SK-N-SH treated with all-trans-retinoic acid at 6 μM for 48 hours (cell line): ENCODE data around the gene LRIT2.

Experiments
- ATAC-seq: fragments of 200-7000 bp; cut with Tn5 transposase; 3 replicates; pipeline ENCODE4 v1.9.1; 2020; ENCODE audit warnings: mild to moderate bottlenecking, moderate library complexity
- ARNTL ChIP-seq: fragments of 450-650 bp; formaldehyde crosslinking; IDR thresholded peaks from 2 replicates; pipeline ENCODE4 v1.5.0; 2020; ENCODE audit warnings: low read depth, mild to moderate bottlenecking, moderate library complexity, borderline replicate concordance
- BACH2 ChIP-seq: fragments of 250-450 bp; sonication (Bioruptor Pico); IDR thresholded peaks from 2 replicates; pipeline ENCODE4 v1.9.0; 2021; ENCODE audit warnings: mild to moderate bottlenecking, borderline replicate concordance
- CSDC2 ChIP-seq: fragments of 250-450 bp; sonication (Bioruptor Pico); IDR thresholded peaks from 2 replicates; pipeline ENCODE4 v1.5.0; 2020; ENCODE audit warnings: mild to moderate bottlenecking, moderate library complexity
- CSRNP3 ChIP-seq: fragments of 250-450 bp; sonication (Bioruptor Pico); IDR thresholded peaks from 2 replicates; pipeline ENCODE4 v1.5.1; 2021; ENCODE audit warnings: mild to moderate bottlenecking, moderate library complexity
- ESRRG ChIP-seq: fragments of 250-450 bp; sonication (Bioruptor Pico); IDR thresholded peaks from 2 replicates; pipeline ENCODE4 v1.6.1; 2021; ENCODE audit warnings: mild to moderate bottlenecking
- GLIS3 ChIP-seq: fragments of 250-450 bp; sonication (Bioruptor Pico); IDR thresholded peaks from 2 replicates; pipeline ENCODE4 v1.5.0; 2020; ENCODE audit warnings: mild to moderate bottlenecking, moderate library complexity
- ISL1 ChIP-seq: fragments of 250-450 bp; sonication (Bioruptor Pico); IDR thresholded peaks from 2 replicates; pipeline ENCODE4 v2.1.2; 2022; ENCODE audit warnings: mild to moderate bottlenecking, moderate library complexity
- OSR1 ChIP-seq: fragments of 250-450 bp; sonication (Bioruptor Pico); IDR thresholded peaks from 2 replicates; pipeline ENCODE4 v1.8.0; 2022; ENCODE audit warnings: moderate library complexity, mild to moderate bottlenecking, inconsistent platforms
- PATZ1 ChIP-seq: fragments of 250-450 bp; sonication (Bioruptor Pico); IDR thresholded peaks from 2 replicates; pipeline ENCODE4 v1.8.0; 2020; ENCODE audit warnings: mild to moderate bottlenecking, moderate library complexity, borderline replicate concordance
- POU6F1 ChIP-seq: fragments of 250-450 bp; sonication (Bioruptor Pico); IDR thresholded peaks from 2 replicates; pipeline ENCODE4 v1.8.0; 2021; ENCODE audit warnings: low read depth, mild to moderate bottlenecking, moderate library complexity, borderline replicate concordance
- PPARA ChIP-seq: fragments of 250-450 bp; sonication (Bioruptor Pico); IDR thresholded peaks from 2 replicates; pipeline ENCODE4 v1.5.0; 2020; ENCODE audit warnings: mild to moderate bottlenecking, borderline replicate concordance
- SNAI2 ChIP-seq: fragments of 250-450 bp; sonication (Bioruptor Pico); IDR thresholded peaks from 2 replicates; pipeline ENCODE4 v1.5.0; 2020; ENCODE audit warnings: mild to moderate bottlenecking, moderate library complexity
- TCF4 ChIP-seq: fragments of 250-450 bp; sonication (Bioruptor Pico); IDR thresholded peaks from 2 replicates; pipeline ENCODE4 v1.8.0; 2021; ENCODE audit warnings: mild to moderate bottlenecking, moderate library complexity, borderline replicate concordance
- TOX ChIP-seq: fragments of 250-450 bp; sonication (Bioruptor Pico); IDR thresholded peaks from 2 replicates; pipeline ENCODE4 v1.8.0; 2021; ENCODE audit warnings: mild to moderate bottlenecking, moderate library complexity, borderline replicate concordance
- TSHZ2 ChIP-seq: fragments of 250-450 bp; sonication (Bioruptor Pico); IDR thresholded peaks from 2 replicates; pipeline ENCODE4 v1.5.0; 2020; ENCODE audit warnings: mild to moderate bottlenecking, moderate library complexity
- ZC3H10 ChIP-seq: fragments of 250-450 bp; sonication (Bioruptor Pico); IDR thresholded peaks from 2 replicates; pipeline ENCODE4 v1.5.1; 2021; ENCODE audit warnings: mild to moderate bottlenecking, moderate library complexity
- ZFP3 ChIP-seq: fragments of 250-450 bp; sonication (Bioruptor Pico); IDR thresholded peaks from 2 replicates; pipeline ENCODE4 v1.5.0; 2020; ENCODE audit warnings: mild to moderate bottlenecking, moderate library complexity
- ZFP30 ChIP-seq: fragments of 450-650 bp; formaldehyde crosslinking; IDR thresholded peaks from 2 replicates; pipeline ENCODE4 v1.5.0; 2022; ENCODE audit warnings: mild to moderate bottlenecking, moderate library complexity
- ZNF565 ChIP-seq: fragments of 450-650 bp; formaldehyde crosslinking; conservative IDR thresholded peaks from 2 replicates; pipeline ENCODE4 v1.5.0; 2020; ENCODE audit warnings: low read depth, mild to moderate bottlenecking, moderate library complexity
- ZNF70 ChIP-seq: fragments of 450-650 bp; formaldehyde crosslinking; IDR thresholded peaks from 2 replicates; pipeline ENCODE4 v1.5.0; 2020; ENCODE audit warnings: mild to moderate bottlenecking, moderate library complexity
- ZNF8 ChIP-seq: fragments of 450-650 bp; formaldehyde crosslinking; IDR thresholded peaks from 2 replicates; pipeline ENCODE4 v1.5.0; 2020; ENCODE audit warnings: mild to moderate bottlenecking, moderate library complexity

LRIT2 gene

GRCh38 chr10:84178160-84178609 is 47.2 kb downstream of the LRIT2 start:
- ATAC-seq, result no peak
- no peak for TF ChIP-seq ESRRG (CRISPR knock-in tag)
- TF ChIP-seq GLIS3 (CRISPR knock-in tag), result no peak
- no peak for TF ChIP-seq ZNF565 (CRISPR knock-in tag)
- no peak for TF ChIP-seq TSHZ2 (CRISPR knock-in tag)
- no peak for TF ChIP-seq ZFP30
- TF ChIP-seq PPARA (CRISPR knock-in tag), result no peak
- TF ChIP-seq SNAI2, result no peak
- TF ChIP-seq TOX, result no peak
- TF ChIP-seq ISL1 (CRISPR knock-in tag), result no peak
- TF ChIP-seq ZFP3 (CRISPR knock-in tag), result no peak
- TF ChIP-seq ZC3H10 (CRISPR knock-in tag), result no peak
- no peak for TF ChIP-seq OSR1 (CRISPR knock-in tag)
- TF ChIP-seq ZNF70 (CRISPR knock-in tag), result no peak
- TF ChIP-seq ZNF8 (CRISPR knock-in tag), result no peak
- no peak for TF ChIP-seq CSDC2 (CRISPR knock-in tag)
- TF ChIP-seq BACH2, result no peak
- no peak for TF ChIP-seq ARNTL (CRISPR knock-in tag)

GRCh38 chr10:84177541-84178141 is 47.7 kb downstream of the LRIT2 start:
- TF ChIP-seq GLIS3 (CRISPR knock-in tag), result no peak
- TF ChIP-seq ISL1 (CRISPR knock-in tag), result no peak
- TF ChIP-seq TSHZ2 (CRISPR knock-in tag), result no peak
- no peak for TF ChIP-seq PATZ1
- TF ChIP-seq CSRNP3, result no peak
- TF ChIP-seq ESRRG (CRISPR knock-in tag), result no peak
- TF ChIP-seq ARNTL (CRISPR knock-in tag), result no peak
- ATAC-seq, result no peak

- TF ChIP-seq ZNF565 (CRISPR knock-in tag) (no peak), GLIS3 (CRISPR knock-in tag) (no peak), ZFP3 (CRISPR knock-in tag) (no peak)
- ATAC-seq, result no peak
These were observed 48.4 kb downstream of the LRIT2 start for GRCh38 chr10:84176836-84177474.

- ATAC-seq, result no peak
- no peak for TF ChIP-seq POU6F1
- TF ChIP-seq TSHZ2 (CRISPR knock-in tag), result no peak
- TF ChIP-seq SNAI2, result no peak
- TF ChIP-seq ZNF70 (CRISPR knock-in tag), result no peak
- TF ChIP-seq BACH2, result no peak
- TF ChIP-seq ARNTL (CRISPR knock-in tag), result no peak
- no peak for TF ChIP-seq OSR1 (CRISPR knock-in tag)
- TF ChIP-seq ZFP3 (CRISPR knock-in tag), result no peak
- no peak for TF ChIP-seq ZNF8 (CRISPR knock-in tag)
- TF ChIP-seq TCF4 (CRISPR knock-in tag), result no peak
- TF ChIP-seq ZNF565 (CRISPR knock-in tag), result no peak
- no peak for TF ChIP-seq ESRRG (CRISPR knock-in tag)
These were observed 49.0 kb downstream of the LRIT2 start for GRCh38 chr10:84176351-84176750.
